ENCODE results near the gene CHRNA5. TPM values are rescaled to one million over a fixed set of nuclear protein-coding genes. Genes with fewer than 3 reads are reported as not detected.

Gene CHRNA5
- total RNA-seq, 1 experiment from 2014 or later: 39.4 TPM

DNA sequence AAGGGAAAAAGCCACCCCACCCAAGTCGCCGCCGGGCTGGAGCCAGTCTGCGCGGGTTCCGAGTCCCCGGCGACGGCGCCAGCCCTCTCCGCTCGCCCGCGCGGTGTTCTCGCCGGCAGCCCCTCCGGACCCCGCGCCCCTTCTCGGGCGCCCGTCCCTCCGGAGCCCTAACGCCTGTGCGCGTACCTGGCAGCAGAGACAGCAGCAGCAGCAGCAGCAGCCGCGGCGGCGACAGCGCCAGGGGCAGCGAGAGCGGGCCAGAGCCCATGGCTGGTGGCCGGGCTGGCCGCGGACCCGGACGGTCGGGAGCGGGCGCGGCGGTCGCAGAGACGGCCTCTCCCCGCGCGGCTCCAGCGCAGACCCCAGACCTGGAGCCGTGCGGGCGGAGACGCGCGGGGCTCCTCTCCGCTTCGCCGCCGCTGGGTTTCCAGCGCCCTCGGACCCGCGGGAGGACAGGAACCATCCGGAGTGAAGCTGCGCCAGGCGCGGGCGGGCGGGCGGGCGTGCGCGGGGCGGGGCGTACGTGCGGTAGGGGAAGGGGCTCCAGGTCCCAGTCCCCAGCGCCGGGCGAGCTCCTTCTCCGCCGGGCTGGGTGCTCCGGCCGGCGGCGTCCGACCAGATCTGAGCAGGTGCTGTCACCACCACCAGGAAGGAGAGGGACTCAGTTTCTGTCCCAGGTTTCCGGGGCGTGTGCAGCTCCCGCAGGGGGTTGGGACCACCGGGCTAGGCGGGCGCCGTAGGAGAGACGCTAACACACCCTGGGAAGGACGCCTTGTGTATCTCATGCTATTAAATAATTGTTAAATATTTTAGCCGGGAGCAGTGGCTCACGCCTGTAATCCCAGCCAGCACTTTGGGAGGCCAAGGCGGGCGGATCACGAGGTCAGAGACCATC is 55.5 kb downstream of the CHRNA5 start, which contains the start of gene CHRNA3:
TSS of gene CHRNA3 (minus strand) at position 470 of the 895 bp plus-strand sequence. CDS start at position 268, 202 bp downstream.
- no peak for DNase-seq (ENCODE audit: low spot score)

DNA sequence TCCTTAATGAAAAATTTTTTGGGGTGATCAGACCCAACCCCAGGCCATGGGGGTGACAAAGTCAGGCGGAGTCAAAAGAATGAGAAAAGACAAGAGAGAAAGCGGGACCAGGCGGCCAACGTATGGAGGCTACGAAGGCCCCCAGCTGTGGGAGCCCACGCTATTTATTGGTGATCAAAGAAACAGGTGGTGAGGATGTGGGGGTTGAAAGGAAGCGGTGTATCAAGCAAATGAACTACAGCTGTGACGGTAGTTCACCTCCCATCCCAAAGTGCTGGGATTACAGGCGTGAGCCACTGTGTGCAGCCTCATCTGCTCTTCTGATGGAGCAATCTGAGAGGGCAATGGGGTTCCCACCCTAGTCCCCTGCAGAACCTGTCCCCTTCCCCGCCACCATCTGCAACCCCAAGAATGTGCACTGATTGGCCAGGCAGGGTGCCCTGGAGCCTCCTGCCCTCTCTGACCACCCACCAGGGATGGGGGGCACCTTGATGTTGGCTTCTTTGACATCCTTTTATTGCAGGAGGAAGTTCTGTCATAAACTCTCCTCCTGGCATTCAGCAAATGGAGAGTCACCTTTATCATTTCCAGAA is 56.6 kb downstream of the CHRNA5 start:
- no peak for DNase-seq (ENCODE audit: low spot score)

DNA sequence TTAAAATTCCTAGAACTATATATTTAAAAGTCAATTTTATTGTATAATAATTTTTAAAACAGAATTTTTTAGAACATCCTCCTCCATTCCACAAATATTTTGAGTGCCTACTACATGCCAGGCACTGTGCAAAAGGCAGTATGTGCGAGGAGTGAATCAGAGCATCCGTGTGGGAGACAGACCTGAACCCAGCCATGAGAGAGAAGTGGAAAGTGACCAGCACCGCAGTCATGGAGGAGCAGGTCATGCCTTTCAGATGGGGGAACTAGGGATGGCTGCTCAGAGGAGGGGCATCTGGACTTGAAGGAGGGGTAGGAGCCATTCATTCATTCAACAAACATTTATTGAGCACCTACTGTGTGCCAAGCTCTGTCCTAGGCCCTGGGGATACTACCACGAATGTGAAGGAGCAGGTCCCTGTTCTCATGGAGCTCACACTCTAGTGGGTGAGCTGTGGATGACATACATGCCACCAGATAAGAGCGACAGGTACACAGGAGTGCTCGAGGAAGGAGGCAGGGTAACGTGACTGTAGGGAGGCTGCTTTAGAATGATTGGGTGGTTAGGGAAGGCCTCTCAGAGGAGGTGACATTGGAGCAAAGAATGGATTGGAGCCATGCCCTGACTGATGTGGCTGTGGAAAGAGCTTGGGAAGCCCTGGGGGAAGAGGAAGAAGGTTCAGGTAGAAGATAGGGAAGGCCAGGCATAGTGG is 58.6 kb downstream of the CHRNA5 start:
- no peak for DNase-seq (ENCODE audit: low spot score)

DNA sequence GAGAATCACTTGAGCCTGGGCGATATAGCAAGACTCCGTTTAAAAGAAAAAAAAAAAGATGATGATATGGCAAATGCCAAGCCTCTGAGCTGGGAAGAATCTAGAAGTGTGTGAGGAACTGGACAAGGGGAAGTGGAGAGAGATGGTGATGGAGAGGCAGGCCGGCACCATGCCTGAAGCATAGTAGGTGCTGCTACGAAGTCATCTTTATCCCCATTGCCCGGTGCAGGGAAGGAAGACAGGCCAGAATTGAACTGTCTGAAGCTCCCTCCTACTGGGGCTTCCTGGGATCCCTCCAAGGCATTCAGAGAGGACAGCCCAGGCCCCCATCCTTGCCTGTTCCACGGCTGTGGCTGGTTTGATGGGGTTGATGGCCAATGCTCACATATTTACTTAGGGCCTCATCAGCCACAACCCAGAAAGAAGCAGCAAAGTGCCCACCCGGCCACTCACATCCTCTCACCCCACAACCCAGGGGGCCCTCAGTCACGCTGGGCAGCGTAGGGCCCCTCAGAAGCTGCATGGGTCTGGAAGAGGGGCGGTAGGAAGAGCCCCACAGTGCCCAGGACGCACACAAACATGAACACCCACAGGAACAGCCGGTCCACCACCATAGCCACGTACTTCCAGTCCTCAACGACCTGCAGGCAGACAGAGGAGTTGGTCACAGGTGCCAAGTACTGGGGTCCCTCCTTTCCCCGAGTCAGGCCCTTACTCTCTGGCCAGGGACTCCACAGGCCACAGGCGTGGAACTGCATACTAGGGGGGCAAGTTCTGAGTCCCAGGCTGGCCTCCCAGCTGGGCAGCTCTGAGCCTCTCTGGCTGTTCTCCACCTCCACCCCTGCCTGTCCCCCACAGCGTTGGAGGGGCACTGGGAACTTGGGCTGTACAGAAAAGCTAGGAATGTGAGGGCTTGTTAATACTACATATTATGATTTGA is 59.6 kb downstream of the CHRNA5 start:
- no peak for DNase-seq (ENCODE audit: low spot score)

DNA sequence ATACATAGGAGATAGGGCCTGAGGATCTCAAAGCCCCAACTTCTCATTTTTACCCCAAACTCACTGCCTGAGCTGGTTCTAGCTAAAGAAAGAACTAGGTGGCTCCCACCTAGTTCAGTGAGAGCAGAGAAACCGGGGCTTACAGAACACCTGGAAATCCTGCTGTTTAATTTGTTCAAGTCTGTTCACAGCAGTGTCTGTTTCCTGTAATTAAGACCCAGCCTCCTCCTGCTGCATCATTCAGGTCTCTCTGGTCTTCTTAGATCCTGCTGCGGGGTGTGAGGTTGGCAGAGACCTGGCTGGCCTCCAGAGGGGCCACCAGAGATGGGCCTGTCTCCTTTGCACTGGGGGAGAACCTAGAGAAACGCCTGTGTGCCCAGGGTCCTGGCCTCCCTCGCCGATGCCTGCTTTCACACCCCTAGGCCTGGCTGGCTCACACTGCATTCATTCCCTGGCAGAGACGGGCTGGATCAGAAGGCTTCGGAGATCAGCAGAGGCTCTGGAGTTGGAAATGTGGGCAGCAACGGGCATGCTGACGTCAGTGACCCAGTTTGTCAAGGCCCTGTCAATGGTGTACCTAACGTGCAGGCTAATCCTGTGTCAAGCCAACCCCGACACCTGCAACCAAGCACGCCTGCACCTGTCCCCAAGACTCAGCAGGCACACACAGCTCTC is 60.4 kb downstream of the CHRNA5 start:
- DNase-seq (ENCODE audit: low spot score): no peak

DNA sequence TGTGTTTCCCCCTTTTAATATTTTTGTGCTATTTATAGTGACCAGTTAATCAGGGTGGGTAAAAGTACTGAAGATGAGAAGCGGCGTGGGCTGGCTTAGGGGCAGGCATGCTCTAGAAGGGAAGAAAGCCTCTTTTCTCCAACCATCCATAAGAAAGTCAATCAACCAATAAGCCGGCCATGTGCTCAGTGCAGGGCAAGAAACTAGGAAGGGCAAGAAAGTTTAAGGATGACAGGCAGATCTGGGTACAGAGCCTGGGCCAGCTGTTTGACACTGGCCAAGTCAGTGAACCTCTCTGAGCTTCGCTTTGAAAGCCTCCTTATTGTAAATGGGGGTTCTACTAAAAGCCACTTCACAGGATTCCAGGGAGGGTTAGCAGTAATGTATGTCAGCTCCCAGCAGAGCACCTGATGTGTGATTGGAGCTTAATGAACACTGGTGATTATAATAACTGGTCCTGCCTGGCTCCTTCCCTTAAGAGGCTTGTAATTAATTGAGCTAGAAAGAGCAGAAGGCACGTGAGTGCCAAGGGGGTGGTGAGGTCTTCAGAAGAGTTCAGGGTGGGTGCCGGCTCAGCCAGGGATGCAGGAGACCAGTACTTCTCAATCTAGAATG is 61.2 kb downstream of the CHRNA5 start:
- no peak for DNase-seq (ENCODE audit: low spot score)

DNA sequence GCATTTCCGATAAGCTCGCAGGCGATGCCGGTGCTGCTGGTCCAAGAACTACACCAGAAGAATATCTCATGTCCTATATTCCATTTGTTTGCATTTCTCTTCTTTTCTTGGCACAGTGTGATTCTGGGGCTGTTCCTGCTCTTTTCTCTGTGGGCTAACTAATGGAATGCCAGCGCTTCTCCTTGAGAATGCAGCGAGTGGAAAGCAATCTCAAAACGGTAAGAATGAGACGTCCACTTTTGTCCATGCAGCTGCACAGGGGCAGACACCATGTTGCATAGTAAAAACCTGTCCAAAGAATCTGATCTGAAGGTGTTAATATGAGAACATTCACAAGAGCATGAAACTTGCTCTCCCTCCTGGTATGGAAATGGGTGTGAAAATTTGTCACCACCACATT is 62.0 kb downstream of the CHRNA5 start:
- no peak for DNase-seq (ENCODE audit: low spot score)

DNA sequence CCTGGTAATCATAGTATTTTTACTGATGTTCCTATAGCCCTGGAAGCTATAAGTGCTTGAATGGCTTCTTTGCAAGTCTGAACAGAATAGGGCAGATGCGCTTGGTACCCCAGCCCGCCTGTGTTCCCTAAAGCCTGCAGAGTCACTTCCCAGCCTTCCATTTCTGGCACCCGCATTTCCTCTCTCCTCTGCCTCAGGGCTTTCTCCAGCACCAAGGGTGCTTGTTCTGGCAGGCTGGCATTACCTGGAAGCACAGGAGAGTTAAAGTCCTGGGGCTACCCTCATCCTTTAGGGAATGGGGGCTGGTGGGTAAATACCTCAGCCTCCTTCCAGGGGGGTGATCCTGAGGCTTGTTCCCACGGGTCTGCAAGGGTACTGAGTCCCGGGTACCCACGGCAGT is 62.9 kb downstream of the CHRNA5 start:
- DNase-seq (ENCODE audit: low spot score): no peak

DNA sequence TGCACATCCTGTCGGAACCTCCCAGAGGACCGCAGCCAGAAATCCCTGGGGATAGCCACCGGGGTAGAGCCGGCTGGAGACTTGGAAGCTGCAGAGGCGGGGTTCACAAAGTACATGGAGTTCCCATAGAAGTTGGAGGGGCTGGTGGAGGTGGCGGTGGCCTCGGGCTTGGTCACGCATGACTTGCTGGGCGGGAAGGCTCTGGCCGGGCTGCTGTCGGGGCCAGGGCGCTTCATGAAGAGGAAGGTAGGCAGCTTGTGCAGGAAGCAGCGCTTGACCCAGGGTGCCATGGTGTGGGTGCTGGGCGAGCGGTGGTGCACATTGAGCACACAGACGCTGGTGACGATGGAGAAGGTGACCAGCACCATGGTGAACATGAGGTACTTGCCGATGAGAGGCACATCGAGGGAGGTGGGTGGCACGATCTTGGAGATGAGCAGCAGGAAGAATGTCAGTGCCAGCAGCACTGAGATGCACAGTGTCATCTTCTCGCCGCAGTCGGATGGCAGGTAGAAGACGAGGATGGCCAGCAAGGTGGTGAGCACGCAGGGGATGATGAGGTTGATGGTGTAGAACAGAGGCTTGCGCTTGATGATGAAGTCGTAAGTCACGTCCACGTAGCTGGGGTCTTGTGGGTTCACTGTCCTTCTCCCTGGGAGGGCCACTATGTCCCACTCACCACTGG is 63.9 kb downstream of the CHRNA5 start:
- no peak for DNase-seq (ENCODE audit: low spot score)

DNA sequence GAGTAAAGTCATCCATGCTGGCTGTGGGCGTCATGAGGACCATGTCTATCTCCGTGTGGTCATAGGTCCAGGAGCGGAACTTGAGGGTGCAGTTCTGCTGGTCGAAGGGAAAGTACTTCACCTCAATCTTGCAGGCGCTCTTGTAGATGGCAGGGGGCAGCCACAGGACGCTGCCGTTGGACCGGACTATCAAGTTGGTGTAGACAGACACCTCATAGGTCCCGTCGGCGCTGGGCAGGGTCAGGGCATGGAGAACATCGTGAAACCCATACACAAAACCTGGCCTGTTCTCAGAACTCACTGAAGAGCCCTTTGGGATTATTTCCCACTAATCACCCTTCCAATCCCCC is 64.4 kb downstream of the CHRNA5 start:
- DNase-seq (ENCODE audit: low spot score): no peak

DNA sequence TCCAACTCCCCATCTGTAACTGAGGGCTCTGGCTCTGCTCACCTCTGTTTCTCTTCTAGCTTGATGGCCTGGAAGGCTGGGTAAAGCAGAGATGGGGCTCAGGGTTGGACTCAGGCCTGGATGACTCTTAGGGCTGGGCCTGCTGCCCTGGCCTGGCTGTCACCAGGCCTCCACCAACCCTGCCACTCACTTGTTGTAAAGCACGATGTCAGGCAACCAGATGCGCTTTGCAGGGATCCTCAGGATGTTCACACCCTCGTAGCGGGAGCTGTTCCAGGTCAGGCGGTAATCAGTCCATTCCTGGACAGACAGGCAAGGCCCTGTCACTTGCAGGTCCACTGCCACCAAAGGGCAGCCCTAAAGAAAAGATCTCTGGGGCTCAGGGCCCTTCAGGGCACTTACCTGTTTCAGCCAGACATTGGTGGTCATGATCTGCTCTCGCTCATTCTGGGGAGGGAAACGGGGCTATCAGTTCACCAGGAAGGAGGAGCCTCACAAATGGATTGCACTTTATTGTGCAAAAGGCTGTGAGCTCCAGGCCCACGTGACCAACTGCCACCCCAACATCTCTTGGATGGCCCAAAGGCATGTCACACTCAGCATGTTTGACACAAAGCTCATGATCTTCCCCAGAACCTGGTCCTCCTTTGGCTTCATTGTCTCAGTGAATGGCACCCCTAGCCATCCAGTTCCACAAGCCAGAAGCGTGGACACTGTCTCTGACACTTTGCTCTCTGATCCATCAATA is 65.7 kb downstream of the CHRNA5 start:
- no peak for DNase-seq (ENCODE audit: low spot score)

DNA sequence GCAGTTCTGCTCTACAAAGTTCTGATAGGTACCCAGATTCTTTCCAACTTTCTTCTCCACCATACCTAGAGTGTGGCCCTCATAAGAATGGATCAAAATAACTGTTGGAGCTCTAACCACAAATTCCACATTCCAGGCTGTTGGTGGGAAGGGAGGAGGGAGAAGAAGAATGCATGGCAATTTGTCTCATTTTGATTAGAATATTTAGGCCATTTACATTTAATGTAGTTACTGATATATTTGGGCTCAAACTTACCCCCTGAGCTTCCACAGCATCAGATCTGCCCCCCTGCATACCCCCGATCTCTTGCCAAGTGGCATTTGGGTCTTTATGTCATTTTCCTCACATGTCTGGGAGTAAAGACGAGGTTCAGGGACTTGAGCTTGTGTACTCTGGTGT is 68.0 kb downstream of the CHRNA5 start:
- DNase-seq (ENCODE audit: low spot score): no peak

DNA sequence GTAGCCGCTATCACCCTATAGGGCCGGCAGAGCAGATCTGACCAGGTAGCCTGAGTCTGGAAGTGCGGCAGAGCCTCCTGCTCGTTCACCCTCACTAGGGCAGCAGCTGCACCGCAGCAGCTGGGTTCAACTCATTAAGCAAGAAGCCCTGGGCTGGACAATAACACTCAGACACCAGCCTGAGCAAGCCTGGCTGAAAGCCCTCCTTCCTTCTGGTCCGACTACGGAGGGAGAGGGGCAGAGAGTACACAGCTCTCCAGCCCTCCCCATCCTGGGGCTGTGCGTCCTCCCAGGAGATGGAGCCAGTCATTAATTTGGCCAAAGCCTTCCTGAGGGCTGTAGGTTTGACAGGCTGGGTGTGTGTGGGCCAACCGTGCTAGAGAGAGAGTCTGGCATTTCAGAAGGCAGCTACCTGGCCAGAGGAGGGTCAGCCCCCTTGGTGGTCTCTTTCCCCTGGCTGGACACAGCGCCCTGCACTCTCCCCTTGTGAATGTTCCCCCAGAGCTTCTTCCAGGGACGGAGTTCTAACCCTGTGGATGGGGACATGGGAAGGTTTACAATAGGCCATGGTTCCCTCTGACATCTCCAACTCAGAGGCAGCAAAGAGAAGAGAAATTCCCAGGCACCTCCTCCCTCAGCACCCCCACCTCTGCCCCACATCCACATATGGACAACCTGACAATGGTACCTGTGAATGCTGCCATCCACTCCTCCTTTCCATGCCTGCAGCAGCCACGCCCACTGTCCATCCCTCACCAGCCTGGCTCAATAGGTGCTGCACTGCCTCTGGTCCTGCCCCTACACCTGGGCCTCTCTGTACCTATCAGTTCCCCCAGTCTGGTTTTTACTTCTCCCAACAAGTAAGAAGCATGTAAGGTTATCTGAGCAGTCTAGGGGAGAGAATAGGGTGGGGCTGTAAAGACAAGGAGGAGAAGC is 69.2 kb downstream of the CHRNA5 start:
- no peak for DNase-seq (ENCODE audit: low spot score)

DNA sequence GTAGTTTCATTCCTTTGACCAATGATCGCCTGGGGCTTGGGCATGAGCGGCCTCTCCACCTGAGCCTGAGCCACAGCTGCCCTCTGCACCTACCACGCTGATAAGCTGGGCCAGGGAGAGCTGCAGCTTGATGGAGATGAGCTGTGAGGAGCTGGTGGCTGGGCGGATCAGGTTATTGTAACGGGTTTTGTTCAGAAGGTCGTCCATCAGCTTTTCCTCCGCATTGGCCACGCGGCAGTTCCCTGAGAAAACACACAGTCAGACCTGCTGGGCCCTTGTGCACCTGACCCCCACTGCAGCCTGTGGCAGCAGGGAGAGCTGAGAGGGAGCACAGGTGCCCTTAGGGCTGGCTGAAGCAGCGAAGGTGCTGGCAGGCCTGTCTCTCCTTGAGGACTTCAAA is 70.0 kb downstream of the CHRNA5 start:
- DNase-seq (ENCODE audit: low spot score): no peak

DNA sequence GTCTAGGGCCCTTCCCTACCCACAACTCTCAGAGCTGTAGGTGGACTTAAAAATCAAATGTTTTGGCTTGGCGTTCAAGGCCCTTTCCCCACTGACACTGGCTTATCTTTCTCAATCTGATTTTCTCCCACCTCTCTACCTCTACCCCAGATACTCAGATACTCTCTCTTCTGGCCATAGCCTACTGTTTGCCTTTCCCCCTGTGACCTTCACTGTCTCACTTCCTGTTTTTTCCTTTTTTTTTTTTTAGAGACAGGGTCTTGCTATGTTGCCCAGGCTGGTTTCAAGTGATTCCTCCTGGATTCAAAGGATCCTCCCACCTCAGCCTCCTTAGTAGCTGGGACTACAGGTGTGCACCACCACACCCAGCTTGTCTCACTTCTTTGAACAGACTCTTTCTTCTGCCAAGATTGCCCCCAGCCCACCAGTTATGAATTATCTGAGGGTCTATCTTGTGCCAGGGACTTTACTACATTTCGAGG is 71.1 kb downstream of the CHRNA5 start:
- no peak for DNase-seq (ENCODE audit: low spot score)

DNA sequence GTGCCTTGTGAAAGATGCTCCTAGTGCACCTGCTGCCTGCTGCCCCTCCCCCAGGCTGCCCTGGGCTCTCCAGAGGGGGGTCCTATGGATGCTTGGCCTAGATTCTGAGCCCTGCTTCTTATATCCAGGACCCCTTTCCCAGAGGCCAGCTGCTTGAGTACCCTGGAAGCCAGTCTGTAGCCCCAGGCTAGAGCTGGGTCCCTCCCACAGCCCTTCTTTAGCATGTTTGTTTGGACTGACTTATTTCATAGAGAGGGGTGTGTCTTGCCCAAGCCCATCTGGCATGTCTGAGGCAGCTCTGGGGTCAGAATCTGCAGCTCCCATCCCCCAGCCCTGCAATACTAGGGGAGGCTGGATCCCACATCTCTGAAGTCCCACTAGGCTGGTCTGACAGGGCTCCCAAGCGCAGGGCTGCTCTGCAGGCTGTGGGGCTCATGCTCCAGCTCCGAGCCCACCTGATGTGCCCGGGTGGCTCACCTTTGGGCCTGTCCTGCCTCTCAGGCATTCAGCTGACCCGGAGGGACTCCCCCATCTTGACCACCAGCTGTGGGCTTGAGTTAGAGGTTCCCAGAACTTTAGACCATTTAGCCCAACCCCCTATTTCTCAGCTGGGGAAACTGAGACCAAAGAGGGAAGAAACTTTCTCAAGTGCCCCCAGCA is 72.6 kb downstream of the CHRNA5 start:
- no peak for DNase-seq (ENCODE audit: low spot score)

DNA sequence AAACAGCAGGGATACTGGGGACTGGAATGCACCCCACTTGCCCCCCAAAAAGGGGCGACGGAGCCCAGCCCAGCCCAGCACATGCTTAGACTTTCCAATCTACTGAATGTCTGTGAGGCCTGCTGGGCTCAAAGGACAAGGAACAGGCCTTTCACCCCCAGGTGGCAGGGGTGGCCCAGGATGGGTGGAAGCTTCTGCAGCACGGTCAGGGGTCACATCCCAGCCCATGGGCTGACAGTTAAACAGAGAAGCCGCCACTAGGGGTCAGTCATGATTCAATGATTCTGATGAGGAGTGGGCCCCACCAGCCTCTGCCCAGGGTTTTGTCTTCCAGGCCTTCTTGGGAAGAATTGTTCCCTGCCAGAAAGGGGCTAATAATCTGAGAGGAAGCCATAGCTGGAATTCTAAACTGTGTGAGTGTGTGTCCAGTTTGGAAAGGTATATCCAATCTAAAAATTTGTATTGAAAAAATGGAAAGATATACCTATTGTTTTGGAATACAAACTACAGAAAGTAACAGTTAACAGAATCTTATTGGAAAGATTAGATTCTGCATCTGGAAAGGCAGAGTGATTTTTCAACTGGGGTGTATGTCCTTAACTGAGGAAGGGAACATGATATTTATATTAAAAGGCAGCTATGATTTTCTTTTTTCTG is 73.5 kb downstream of the CHRNA5 start:
- no peak for DNase-seq (ENCODE audit: low spot score)

All from H4 (cell line).